H9 (cell line): ENCODE measurements around the gene CORO2B. TPM values are rescaled to one million over a fixed set of nuclear protein-coding genes. Genes with fewer than 3 reads are reported as not detected.

ENCODE experiments used
- DNase-seq: peaks from one replicate; pipeline ENCODE4 v3.0.0-alpha.2; 2017
- H2AFZ ChIP-seq: one replicate; pipeline ENCODE4 v1.6.1; 2013; ENCODE audit warnings: mild to moderate bottlenecking, low read length, control low read depth, moderate library complexity
- H2AK5ac ChIP-seq: 2 replicates; pipeline ENCODE4 v1.6.1; 2013; ENCODE audit warnings: low read length, control low read depth, mixed read lengths; ENCODE audit not compliant: insufficient read length
- H2BK120ac ChIP-seq: one replicate; pipeline ENCODE4 v1.6.1; 2013; ENCODE audit warnings: low read depth, mild to moderate bottlenecking, low read length, control low read depth, inconsistent platforms; ENCODE audit not compliant: poor library complexity, severe bottlenecking
- H2BK12ac ChIP-seq: 2 replicates; pipeline ENCODE4 v1.6.1; 2013; ENCODE audit warnings: low read length, control low read depth, mixed read lengths, low read depth; ENCODE audit not compliant: insufficient read length
- H2BK15ac ChIP-seq: 2 replicates; pipeline ENCODE4 v1.6.1; 2013; ENCODE audit warnings: low read depth, low read length, control low read depth
- H2BK20ac ChIP-seq: one replicate; pipeline ENCODE4 v1.6.1; 2013; ENCODE audit warnings: low read depth, mild to moderate bottlenecking, low read length, control low read depth, inconsistent platforms; ENCODE audit not compliant: poor library complexity, severe bottlenecking
- H2BK5ac ChIP-seq: 2 replicates; pipeline ENCODE4 v1.6.1; 2013; ENCODE audit warnings: low read length, control low read depth, mixed read lengths; ENCODE audit not compliant: insufficient read length
- H3K14ac ChIP-seq: 2 replicates; pipeline ENCODE4 v1.6.1; 2013; ENCODE audit warnings: low read length, control low read depth; ENCODE audit not compliant: insufficient read depth
- H3K18ac ChIP-seq: 2 replicates; pipeline ENCODE4 v1.6.1; 2013; ENCODE audit warnings: low read depth, mild to moderate bottlenecking, mixed read lengths, low read length, control low read depth; ENCODE audit not compliant: insufficient read length
- H3K23ac ChIP-seq: 2 replicates; pipeline ENCODE4 v1.6.1; 2013; ENCODE audit warnings: low read length, control low read depth, mixed read lengths, low read depth; ENCODE audit not compliant: insufficient read length
- H3K23me2 ChIP-seq: 2 replicates; pipeline ENCODE4 v1.6.1; 2013; ENCODE audit warnings: low read depth, mild to moderate bottlenecking, mixed read lengths, low read length, control low read depth; ENCODE audit not compliant: insufficient read length, poor library complexity, severe bottlenecking
- H3K27ac ChIP-seq: 2 replicates; pipeline ENCODE4 v1.5.1; 2013; ENCODE audit warnings: low read length, control low read depth, mixed read lengths, low read depth; ENCODE audit not compliant: insufficient read length
- H3K27me3 ChIP-seq: 2 replicates; pipeline ENCODE4 v1.6.1; 2013; ENCODE audit warnings: low read length, control low read depth, inconsistent platforms; ENCODE audit not compliant: insufficient read depth
- H3K4ac ChIP-seq: 2 replicates; pipeline ENCODE4 v1.6.1; 2013; ENCODE audit warnings: low read depth, mild to moderate bottlenecking, control low read depth, inconsistent platforms, low read length, moderate library complexity
- H3K4me1 ChIP-seq: 2 replicates; pipeline ENCODE4 v1.6.1; 2013; ENCODE audit warnings: low read length, control low read depth, inconsistent platforms; ENCODE audit not compliant: insufficient read depth
- H3K4me2 ChIP-seq: 2 replicates; pipeline ENCODE4 v1.6.1; 2013; ENCODE audit warnings: low read length, control low read depth, mixed read lengths; ENCODE audit not compliant: insufficient read length, insufficient read depth
- H3K56ac ChIP-seq: 2 replicates; pipeline ENCODE4 v1.6.1; 2013; ENCODE audit warnings: low read depth, mild to moderate bottlenecking, mixed read lengths, low read length, control low read depth; ENCODE audit not compliant: insufficient read length
- H3K79me1 ChIP-seq: 2 replicates; pipeline ENCODE4 v1.6.1; 2013; ENCODE audit warnings: low read depth, mild to moderate bottlenecking, moderate library complexity, low read length, control low read depth, inconsistent platforms; ENCODE audit not compliant: insufficient read depth, poor library complexity, severe bottlenecking
- H3K79me2 ChIP-seq: 2 replicates; pipeline ENCODE4 v1.6.1; 2013; ENCODE audit warnings: low read length, control low read depth, inconsistent platforms; ENCODE audit not compliant: insufficient read depth
- H3K9ac ChIP-seq: 2 replicates; pipeline ENCODE4 v1.6.1; 2013; ENCODE audit warnings: low read length, control low read depth, mixed read lengths; ENCODE audit not compliant: insufficient read length; ENCODE audit errors: extremely low read depth
- H3K9me3 ChIP-seq: one replicate; pipeline ENCODE4 v1.6.1; 2013; ENCODE audit warnings: low read depth, low read length, inconsistent platforms; ENCODE audit not compliant: control insufficient read depth
- H3T11ph ChIP-seq: one replicate; pipeline ENCODE4 v1.6.1; 2013; ENCODE audit warnings: mild to moderate bottlenecking, low read length, control low read depth, inconsistent platforms
- H4K20me1 ChIP-seq: one replicate; pipeline ENCODE4 v1.6.1; 2013; ENCODE audit not compliant: control insufficient read depth, insufficient read length, insufficient read depth
- H4K5ac ChIP-seq: 2 replicates; pipeline ENCODE4 v1.6.1; 2013; ENCODE audit warnings: low read depth, mild to moderate bottlenecking, mixed read lengths, low read length, control low read depth; ENCODE audit not compliant: insufficient read length
- H4K8ac ChIP-seq: replicated peaks from 2 replicates; pipeline ENCODE4 v1.6.1; 2013; ENCODE audit warnings: low read length, control low read depth, mixed read lengths, low read depth; ENCODE audit not compliant: insufficient read length
- H4K91ac ChIP-seq: 2 replicates; pipeline ENCODE4 v1.6.1; 2013; ENCODE audit warnings: low read depth, mild to moderate bottlenecking, moderate library complexity, mixed read lengths, low read length, control low read depth; ENCODE audit not compliant: insufficient read length
- H3K27ac Mint-ChIP-seq, 3 experiments: 2 replicates in 2 of 3; 3 replicates in 1 of 3; pipeline ENCODE4 v1.8.0; 2020 to 2021; ENCODE audit warnings: mixed read lengths in 3 of 3, mild to moderate bottlenecking in 1 of 3, moderate library complexity in 1 of 3
- H3K27me3 Mint-ChIP-seq: 2 replicates; pipeline ENCODE4 v1.8.0; 2021; ENCODE audit warnings: low read depth, mild to moderate bottlenecking, moderate library complexity, mixed read lengths
- H3K36me3 Mint-ChIP-seq, 3 experiments: 2 replicates in 2 of 3; 3 replicates in 1 of 3; pipeline ENCODE4 v1.8.0; 2020 to 2021; ENCODE audit warnings: low read depth in 3 of 3, mixed read lengths in 3 of 3; ENCODE audit not compliant: insufficient read depth in 1 of 3
- H3K4me1 Mint-ChIP-seq, 2 experiments: 2 replicates each; pipeline ENCODE4 v1.8.0; 2020; ENCODE audit warnings: mixed read lengths in 2 of 2
- H3K4me3 Mint-ChIP-seq, 2 experiments: 2 replicates in 1 of 2; 3 replicates in 1 of 2; pipeline ENCODE4 v1.8.0; 2020 to 2021; ENCODE audit warnings: mild to moderate bottlenecking in 2 of 2, mixed read lengths in 2 of 2, moderate library complexity in 1 of 2
- H3K9me3 Mint-ChIP-seq, 2 experiments: 2 replicates in 1 of 2; 3 replicates in 1 of 2; pipeline ENCODE4 v1.8.0; 2020; ENCODE audit warnings: mild to moderate bottlenecking in 2 of 2, mixed read lengths in 2 of 2, moderate library complexity in 1 of 2
- CTCF ChIP-seq: fragments of 200-600 bp; sonication (generic); conservative IDR thresholded peaks from 3 replicates; pipeline ENCODE4 v1.8.0; 2021; ENCODE audit warnings: antibody characterized with exemption, mild to moderate bottlenecking
- WGBS: extraction: QIAGEN DNeasy Blood & Tissue Kit; methylation state at CpG from one replicate; pipeline ENCODE4 v1.1.7; 2013; ENCODE audit warnings: missing lambda C conversion rate, low lambda C conversion rate, mixed read lengths; ENCODE audit not compliant: insufficient read length; ENCODE audit errors: extremely low coverage; 5-methylcytosine and 5-hydroxymethylcytosine counted together
- total RNA-seq: library from RNA; stranded (reverse); gene quantifications from 2 replicates; pipeline ENCODE4 v1.2.1, GENCODE V29; 2021

CORO2B gene
- total RNA-seq, 1 experiment from 2014 or later = 3.1 TPM

GRCh38 chr15:68773036-68773435, 194.2 kb downstream of the CORO2B start:
- Histone ChIP-seq H3K14ac (no peak overlapping the region), H3K4me1 (no peaks in the 10 kb centered on the region), H3K23ac (no peak overlapping the region), H3K4ac (no peak overlapping the region), H2BK5ac (no peak overlapping the region), H3K79me1 (no peaks in the 10 kb centered on the region), H3K27ac (no peak overlapping the region), H3K56ac (no peak overlapping the region), H4K91ac (no peak overlapping the region), H3K27me3 (no peaks in the 10 kb centered on the region; the same call in 1 of the 2 replicates), H3K79me2 (no peaks in the 10 kb centered on the region), H2BK20ac (no peak overlapping the region), H3K4me2 (no peak overlapping the region), H2BK12ac (no peak overlapping the region), H4K5ac (no peak overlapping the region), H3T11ph (no peak overlapping the region), H3K9ac (no peak overlapping the region), H2BK120ac (no peak overlapping the region), H3K9me3 (no peaks in the 10 kb centered on the region), H2AFZ (no peak overlapping the region), H4K8ac (no peak overlapping the region), H2BK15ac (no peak overlapping the region), H4K20me1 (no peaks in the 10 kb centered on the region), H3K18ac (no peak overlapping the region), H2AK5ac (no peak overlapping the region), H3K23me2 (no peaks in the 10 kb centered on the region)
- no peak overlapping the region for H3K27ac Mint-ChIP-seq
- H3K4me1 Mint-ChIP-seq = peaks cover 11% of the 10 kb centered on the region in 2 experiments
- no peak overlapping the region for H3K4me3 Mint-ChIP-seq
- peaks cover 16% of the 10 kb centered on the region for H3K27me3 Mint-ChIP-seq
- H3K36me3 Mint-ChIP-seq = peaks cover 0 to 6% (median 2%) of the 10 kb centered on the region in 3 experiments; a peak in 2 of 7 replicates
- H3K9me3 Mint-ChIP-seq = no peaks in the 10 kb centered on the region; a peak in 1 of 5 replicates
- no peak for DNase-seq
- TF ChIP-seq CTCF = no peak
- no CpG with 5 or more reads among the region's 2 CpGs for WGBS
